Cardiac muscle cell (in vitro differentiated cells and primary cell): ENCODE results near the gene TAB3. TPM values are rescaled to one million over a fixed set of nuclear protein-coding genes. Genes with fewer than 3 reads are reported as not detected.

ENCODE experiments used
- DNase-seq, 2 donors: peaks; one replicate each; pipeline versions ENCODE4 v3.0.0 to v3.0.0-alpha.2; 2010 to 2017; ENCODE audit warnings: low read depth in 1 of 2, low spot score in 1 of 2
- H3K27ac ChIP-seq: fragments of 200-600 bp; sonication (generic); 2 replicates; pipeline ENCODE4 v1.5.1; 2016
- H3K27me3 ChIP-seq: fragments of 200-600 bp; sonication (generic); 2 replicates; pipeline ENCODE4 v1.6.0; 2016; ENCODE audit warnings: control low read depth
- H3K36me3 ChIP-seq: fragments of 200-600 bp; sonication (generic); 2 replicates; pipeline ENCODE4 v1.5.1; 2016; ENCODE audit warnings: control low read depth
- H3K4me1 ChIP-seq: fragments of 200-600 bp; sonication (generic); 2 replicates; pipeline ENCODE4 v1.8.1; 2017; ENCODE audit warnings: low read depth, mild to moderate bottlenecking, mixed run types
- H3K4me3 ChIP-seq: fragments of 200-600 bp; sonication (generic); 2 replicates; pipeline ENCODE4 v1.5.1; 2016; ENCODE audit warnings: mild to moderate bottlenecking
- H3K9me3 ChIP-seq: fragments of 200-600 bp; sonication (generic); 2 replicates; pipeline ENCODE4 v1.5.1; 2017; ENCODE audit warnings: low read depth, mild to moderate bottlenecking, control low read depth
- CTCF ChIP-seq: IDR thresholded peaks from 2 replicates; pipeline ENCODE4 v1.5.1; 2012; ENCODE audit warnings: low read depth, mild to moderate bottlenecking, low read length
- polyA plus RNA-seq: library from polyadenylated mRNA; unstranded; fragments of >200 nt; fragmentation: Nextera tagmentation; extraction: Ambion mirVana; gene quantifications from 2 replicates; pipeline ENCODE4 v1.2.1, GENCODE V29; 2016
- total RNA-seq: library from RNA; depleted of rRNA; stranded (reverse); fragments of >200 nt; gene quantifications from 2 replicates; pipeline ENCODE4 v1.2.3, GENCODE V29; 2016

The TAB3 gene
- total and polyA plus RNA-seq, 2 experiments from 2014 or later: 10.1 to 32.3 TPM

- no peak overlapping the region for H3K4me3 ChIP-seq
- no peak for DNase-seq
- no peak overlapping the region for H3K27ac ChIP-seq
- no peaks in the 10 kb centered on the region for H3K27me3 ChIP-seq
- H3K36me3 ChIP-seq: no peaks in the 10 kb centered on the region
- H3K9me3 ChIP-seq: no peaks in the 10 kb centered on the region
- no peak for TF ChIP-seq CTCF
- H3K4me1 ChIP-seq: no peaks in the 10 kb centered on the region
Observed at GRCh38 chrX:30863974-30864373, 25.1 kb downstream of the TAB3 start.

GRCh38 chrX:30858098-30858497, 31.0 kb downstream of the TAB3 start:
- Histone ChIP-seq H3K4me3 (no peak overlapping the region), H3K36me3 (no peaks in the 10 kb centered on the region), H3K27me3 (no peaks in the 10 kb centered on the region), H3K4me1 (no peaks in the 10 kb centered on the region), H3K27ac (no peak overlapping the region), H3K9me3 (no peaks in the 10 kb centered on the region)
- no peak for DNase-seq
- TF ChIP-seq CTCF: no peak

GRCh38 chrX:30851449-30851848, 37.6 kb downstream of the TAB3 start:
- no peak overlapping the region for H3K4me3 ChIP-seq
- no peaks in the 10 kb centered on the region for H3K4me1 ChIP-seq
- no peak for DNase-seq
- H3K27ac ChIP-seq: no peak overlapping the region
- H3K36me3 ChIP-seq: no peaks in the 10 kb centered on the region
- H3K27me3 ChIP-seq: no peaks in the 10 kb centered on the region
- H3K9me3 ChIP-seq: no peaks in the 10 kb centered on the region
- no peak for TF ChIP-seq CTCF

GRCh38 chrX:30835373-30835772, 53.7 kb downstream of the TAB3 start:
- TF ChIP-seq CTCF: no peak
- H3K9me3 ChIP-seq: no peaks in the 10 kb centered on the region
- no peaks in the 10 kb centered on the region for H3K4me1 ChIP-seq
- peaks cover 3% of the 10 kb centered on the region for H3K36me3 ChIP-seq
- H3K27ac ChIP-seq: no peak overlapping the region
- H3K4me3 ChIP-seq: no peak overlapping the region
- H3K27me3 ChIP-seq: no peaks in the 10 kb centered on the region
- no peak for DNase-seq

- H3K4me3 ChIP-seq: no peak overlapping the region
- peaks cover 3% of the 10 kb centered on the region for H3K36me3 ChIP-seq
- H3K27ac ChIP-seq: no peak overlapping the region
- no peaks in the 10 kb centered on the region for H3K27me3 ChIP-seq
- H3K4me1 ChIP-seq: no peaks in the 10 kb centered on the region
- DNase-seq: no peak
- no peak for TF ChIP-seq CTCF
- no peaks in the 10 kb centered on the region for H3K9me3 ChIP-seq
Observed at GRCh38 chrX:30833896-30834295, 55.2 kb downstream of the TAB3 start.

GRCh38 chrX:30831082-30831481, 58.0 kb downstream of the TAB3 start:
- Histone ChIP-seq H3K4me1 (no peaks in the 10 kb centered on the region), H3K27ac (no peak overlapping the region), H3K4me3 (no peak overlapping the region), H3K9me3 (no peaks in the 10 kb centered on the region), H3K27me3 (no peaks in the 10 kb centered on the region), H3K36me3 (peaks cover 3% of the 10 kb centered on the region)
- TF ChIP-seq CTCF: no peak
- DNase-seq: no peak
